ACC112 (cell line): ENCODE data around the gene NFKBIA.

Source experiments
- H2AFZ ChIP-seq: fragments of 200-600 bp; sonication (generic); one replicate; pipeline ENCODE4 v1.6.0; 2017; ENCODE audit warnings: antibody characterized with exemption, low read length; ENCODE audit not compliant: unreplicated experiment
- H3K27ac ChIP-seq: fragments of 200-600 bp; sonication (generic); 2 replicates; pipeline ENCODE4 v1.5.1; 2014; ENCODE audit warnings: low read depth, mild to moderate bottlenecking, antibody characterized with exemption, low read length, moderate library complexity
- H3K27me3 ChIP-seq: fragments of 200-600 bp; sonication (generic); 2 replicates; pipeline ENCODE4 v1.6.1; 2014; ENCODE audit warnings: mild to moderate bottlenecking, antibody characterized with exemption, low read length, moderate library complexity, mixed read lengths; ENCODE audit not compliant: insufficient read depth
- H3K36me3 ChIP-seq: fragments of 200-600 bp; sonication (generic); 2 replicates; pipeline ENCODE4 v1.6.1; 2016; ENCODE audit warnings: mild to moderate bottlenecking, antibody characterized with exemption, low read length, moderate library complexity, mixed read lengths; ENCODE audit not compliant: insufficient read depth
- H3K4me1 ChIP-seq: fragments of 200-600 bp; sonication (generic); one replicate; pipeline ENCODE4 v1.6.1; 2016; ENCODE audit warnings: low read length, mixed read lengths; ENCODE audit not compliant: insufficient read depth, unreplicated experiment, control insufficient read depth
- H3K4me3 ChIP-seq: fragments of 200-600 bp; sonication (generic); 2 replicates; pipeline ENCODE4 v1.5.1; 2014; ENCODE audit warnings: mild to moderate bottlenecking, low read depth, low read length
- H3K79me2 ChIP-seq: fragments of 200-600 bp; sonication (generic); one replicate; pipeline ENCODE4 v1.6.0; 2016; ENCODE audit warnings: low read length; ENCODE audit not compliant: control insufficient read depth, unreplicated experiment, insufficient read depth

The NFKBIA gene

DNA sequence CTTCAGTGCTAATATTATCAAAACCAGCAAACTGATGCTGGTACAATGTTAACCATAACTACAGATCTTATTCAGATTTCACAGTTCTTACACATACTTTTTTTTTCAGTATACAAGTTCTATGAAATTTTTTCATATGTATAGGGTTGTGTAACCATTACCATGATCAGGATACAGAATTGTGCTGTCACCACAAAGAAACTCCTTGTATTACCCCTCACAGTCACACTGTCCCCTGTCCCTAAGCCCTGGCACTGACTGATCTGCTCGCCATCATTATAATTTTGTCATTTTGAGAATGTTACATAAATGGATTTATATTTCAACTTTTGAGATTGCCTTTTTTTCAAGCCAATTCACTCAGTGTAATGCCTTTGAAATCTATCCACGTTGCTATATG lies 21.3 kb upstream of the NFKBIA start:
- Histone ChIP-seq H3K4me3 (no peak overlapping the region), H3K27ac (no peak overlapping the region), H3K79me2 (no peaks in the 10 kb centered on the region), H3K27me3 (no peaks in the 10 kb centered on the region), H3K36me3 (no peaks in the 10 kb centered on the region), H3K4me1 (peaks cover 10% of the 10 kb centered on the region), H2AFZ (no peak overlapping the region)

DNA sequence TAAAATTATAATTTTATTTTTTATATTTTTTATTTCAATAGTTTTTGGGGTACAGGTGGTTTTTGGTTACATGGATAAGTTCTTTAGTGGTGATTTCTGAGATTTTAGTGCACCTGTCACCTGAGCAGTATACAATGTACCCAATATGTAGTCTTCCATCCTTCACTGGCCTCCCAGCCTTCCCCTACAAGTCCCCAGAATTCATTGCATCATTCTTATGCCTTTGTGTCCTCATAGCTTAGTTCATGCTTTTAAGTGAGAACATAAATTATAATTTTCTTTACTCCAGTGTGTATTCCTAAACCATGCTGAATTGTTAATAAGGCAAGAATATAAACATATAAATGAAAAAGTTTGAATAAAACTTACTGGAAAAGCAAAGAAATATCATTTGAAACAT lies 19.1 kb upstream of the NFKBIA start:
- Histone ChIP-seq H2AFZ (no peak overlapping the region), H3K27me3 (no peaks in the 10 kb centered on the region), H3K36me3 (no peaks in the 10 kb centered on the region), H3K4me1 (peaks cover 28% of the 10 kb centered on the region), H3K79me2 (no peaks in the 10 kb centered on the region), H3K27ac (no peak overlapping the region), H3K4me3 (no peak overlapping the region)

- H3K4me1 ChIP-seq, result peaks cover 43% of the 10 kb centered on the region
- peak overlapping the region; percentile 92 for H3K27ac ChIP-seq
Observed at GRCh38 chr14:35420036-35420811, 15.7 kb upstream of the NFKBIA start.

GRCh38 chr14:35419429-35419841 lies 14.9 kb upstream of the NFKBIA start:
- Histone ChIP-seq H3K36me3 (no peaks in the 10 kb centered on the region), H3K4me1 (peaks cover 51% of the 10 kb centered on the region), H3K27me3 (no peaks in the 10 kb centered on the region), H2AFZ (peak overlapping the region; percentile 87), H3K79me2 (no peaks in the 10 kb centered on the region), H3K4me3 (peak overlapping the region; percentile 58; the same call in 1 of the 2 replicates), H3K27ac (peak overlapping the region; percentile 92)

More at GRCh38 chr14:35420036-35420811, 15.7 kb upstream of the NFKBIA start:
- H2AFZ ChIP-seq, result peak overlapping the region; percentile 87
- no peaks in the 10 kb centered on the region for H3K27me3 ChIP-seq
- no peaks in the 10 kb centered on the region for H3K79me2 ChIP-seq
- no peaks in the 10 kb centered on the region for H3K36me3 ChIP-seq
- H3K4me3 ChIP-seq, result peak overlapping the region; percentile 58

DNA sequence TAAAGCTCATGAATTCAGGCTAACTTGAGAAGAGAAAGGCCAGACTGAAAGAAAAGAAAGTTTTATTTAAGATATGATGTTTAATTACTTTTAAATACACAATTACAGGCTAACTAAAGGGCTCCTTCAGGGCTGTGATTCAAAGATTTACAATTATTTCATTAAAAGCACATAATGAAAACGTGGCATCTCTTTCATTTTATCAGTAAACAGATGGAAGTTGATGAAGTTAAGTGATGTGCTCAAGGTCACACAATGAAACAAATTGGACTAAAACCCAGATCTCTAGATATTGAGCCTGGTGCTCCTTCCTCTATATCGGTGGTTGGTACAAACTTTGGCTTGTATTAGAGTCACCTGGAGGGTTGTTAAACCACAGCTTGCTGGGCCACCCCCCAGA lies 13.5 kb upstream of the NFKBIA start:
- H3K4me1 ChIP-seq, result peaks cover 63% of the 10 kb centered on the region
- no peaks in the 10 kb centered on the region for H3K79me2 ChIP-seq
- no peak overlapping the region for H3K4me3 ChIP-seq
- H3K36me3 ChIP-seq, result no peaks in the 10 kb centered on the region
- H3K27ac ChIP-seq, result no peak overlapping the region
- no peaks in the 10 kb centered on the region for H3K27me3 ChIP-seq
- no peak overlapping the region for H2AFZ ChIP-seq

DNA sequence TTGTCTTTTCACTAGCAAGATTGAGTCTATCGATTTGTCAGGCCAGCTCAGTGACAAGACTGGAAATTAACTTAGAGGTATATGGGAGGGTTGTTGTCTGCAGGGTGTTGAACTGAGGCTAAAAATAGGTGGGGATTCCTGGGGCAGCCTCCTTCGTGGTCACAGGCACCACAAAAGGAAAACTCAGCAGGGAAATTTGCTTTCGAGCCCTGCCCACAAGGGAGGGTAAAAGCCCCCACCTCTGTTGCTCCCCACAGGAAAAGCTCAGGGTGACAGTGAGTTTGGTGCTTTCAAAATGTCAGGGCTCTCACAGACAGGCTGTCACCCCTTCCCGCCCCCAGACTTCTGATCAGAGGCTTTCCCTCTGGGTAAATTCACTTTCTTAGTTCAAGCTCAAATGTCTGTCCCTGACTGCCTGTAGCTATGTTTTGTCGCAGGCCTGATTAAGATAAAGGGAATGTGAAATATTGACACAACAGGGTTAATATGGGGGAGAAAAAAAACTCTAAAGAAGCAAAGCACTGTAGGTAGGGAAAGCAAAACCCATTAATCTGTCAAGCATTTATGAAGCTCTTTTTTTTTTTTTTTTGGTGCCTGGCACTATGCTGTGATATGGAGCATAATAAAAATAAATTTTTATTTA lies 11.7 kb upstream of the NFKBIA start:
- peak overlapping the region; percentile 63 for H2AFZ ChIP-seq
- H3K36me3 ChIP-seq, result no peaks in the 10 kb centered on the region
- H3K27ac ChIP-seq, result peak overlapping the region; percentile 27; the same call in 1 of the 2 replicates
- H3K4me3 ChIP-seq, result no peak overlapping the region
- peaks cover 57% of the 10 kb centered on the region for H3K4me1 ChIP-seq
- no peaks in the 10 kb centered on the region for H3K79me2 ChIP-seq
- H3K27me3 ChIP-seq, result no peaks in the 10 kb centered on the region

DNA sequence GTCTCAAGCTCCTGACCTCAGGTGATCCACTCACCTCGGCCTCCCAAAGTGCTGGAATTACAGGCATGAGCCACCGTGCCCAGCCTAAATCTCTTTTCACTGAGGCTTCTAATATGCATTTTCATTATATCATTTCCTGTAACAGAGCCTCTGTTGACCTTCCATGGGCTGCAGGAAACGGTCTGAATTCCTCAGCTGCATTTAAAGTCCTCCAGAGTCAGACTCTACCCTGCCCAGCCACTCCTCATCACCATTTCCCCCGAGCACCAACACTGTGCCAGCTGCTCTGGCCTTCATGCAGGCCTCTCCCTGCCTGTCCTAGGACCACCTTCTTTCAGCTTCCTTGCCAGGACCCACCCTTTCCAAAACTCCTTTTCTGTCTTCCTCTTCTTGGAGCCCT lies 9.8 kb upstream of the NFKBIA start:
- Histone ChIP-seq H3K4me1 (peaks cover 42% of the 10 kb centered on the region), H3K27me3 (no peaks in the 10 kb centered on the region), H3K79me2 (no peaks in the 10 kb centered on the region), H3K4me3 (no peak overlapping the region), H3K27ac (peak overlapping the region; percentile 59), H3K36me3 (no peaks in the 10 kb centered on the region), H2AFZ (peak overlapping the region; percentile 99)

- H3K36me3 ChIP-seq, result no peaks in the 10 kb centered on the region
- H3K27me3 ChIP-seq, result no peaks in the 10 kb centered on the region
- peak overlapping the region; percentile 53 for H2AFZ ChIP-seq
- H3K27ac ChIP-seq, result no peak overlapping the region
- H3K4me3 ChIP-seq, result no peak overlapping the region
- peaks cover 39% of the 10 kb centered on the region for H3K4me1 ChIP-seq
- H3K79me2 ChIP-seq, result no peaks in the 10 kb centered on the region
Observed at GRCh38 chr14:35412272-35413056, 7.9 kb upstream of the NFKBIA start.

- H2AFZ ChIP-seq, result no peak overlapping the region
- no peaks in the 10 kb centered on the region for H3K36me3 ChIP-seq
- no peak overlapping the region for H3K4me3 ChIP-seq
- H3K27me3 ChIP-seq, result no peaks in the 10 kb centered on the region
- no peak overlapping the region for H3K27ac ChIP-seq
- peaks cover 9% of the 10 kb centered on the region for H3K79me2 ChIP-seq
- H3K4me1 ChIP-seq, result peaks cover 43% of the 10 kb centered on the region
Observed at GRCh38 chr14:35410858-35411257, 6.3 kb upstream of the NFKBIA start.

DNA sequence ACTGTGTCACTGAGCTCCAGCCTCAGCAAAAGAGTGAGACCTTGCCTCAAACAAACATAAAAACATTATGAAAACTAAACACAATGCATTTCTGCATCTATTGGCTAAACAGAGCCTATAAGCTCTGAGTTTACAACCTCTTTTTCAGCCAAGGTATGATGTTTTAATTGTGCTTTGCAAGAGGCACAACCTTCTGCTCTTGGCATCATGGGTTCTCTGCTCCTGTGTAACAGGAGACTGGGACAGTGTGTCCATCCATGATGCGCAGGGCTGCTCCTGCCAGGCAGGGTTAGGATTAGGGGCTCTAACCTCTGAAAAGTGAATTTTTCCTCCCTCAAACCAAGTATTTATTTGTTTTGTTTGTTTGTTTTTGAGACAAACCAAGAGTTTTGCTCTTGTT lies 5.0 kb upstream of the NFKBIA start:
- Histone ChIP-seq H3K27me3 (no peaks in the 10 kb centered on the region), H3K36me3 (no peaks in the 10 kb centered on the region), H3K4me1 (peaks cover 36% of the 10 kb centered on the region), H2AFZ (no peak overlapping the region), H3K27ac (no peak overlapping the region), H3K4me3 (no peak overlapping the region), H3K79me2 (peaks cover 19% of the 10 kb centered on the region)
